Natural killer cell (primary cell): ENCODE results near the gene PLCXD1. TPM values are rescaled to one million over a fixed set of nuclear protein-coding genes. Genes with fewer than 3 reads are reported as not detected.

ENCODE experiments used
- ATAC-seq, 3 donors: fragments of 150-1000 bp in 2 of 3; fragments of 200-7000 bp in 1 of 3; cut with Tn5 transposase; 1 replicate in 1 of 3; 2 replicates in 2 of 3; pipeline ENCODE4 v1.10.0; 2021; ENCODE audit warnings: mild to moderate bottlenecking in 2 of 3, moderate library complexity in 2 of 3
- DNase-seq, 2 donors: peaks; one replicate each; pipeline versions ENCODE4 v3.0.0 to v3.0.0-alpha.2; 2013 to 2021; ENCODE audit warnings: mixed read lengths in 1 of 2
- H3K27ac ChIP-seq: one replicate; pipeline ENCODE4 v1.5.1; 2013; ENCODE audit warnings: mild to moderate bottlenecking, low read length
- H3K27me3 ChIP-seq: one replicate; pipeline ENCODE4 v1.6.1; 2013; ENCODE audit warnings: low read length; ENCODE audit not compliant: control insufficient read depth, insufficient read depth
- H3K36me3 ChIP-seq: one replicate; pipeline ENCODE4 v1.6.1; 2013; ENCODE audit warnings: low read length; ENCODE audit not compliant: control insufficient read depth, insufficient read depth
- H3K4me1 ChIP-seq: one replicate; pipeline ENCODE4 v1.6.1; 2013; ENCODE audit warnings: low read length; ENCODE audit not compliant: control insufficient read depth, insufficient read depth
- H3K4me3 ChIP-seq: one replicate; pipeline ENCODE4 v1.5.1; 2013; ENCODE audit warnings: low read length
- H3K9me3 ChIP-seq: one replicate; pipeline ENCODE4 v1.6.1; 2013; ENCODE audit warnings: low read length; ENCODE audit not compliant: control insufficient read depth, insufficient read depth
- H3K27ac Mint-ChIP-seq, 2 donors: one replicate each; pipeline ENCODE4 v1.8.0; 2022; ENCODE audit warnings: mild to moderate bottlenecking in 2 of 2, mixed read lengths in 2 of 2, moderate library complexity in 1 of 2
- H3K27me3 Mint-ChIP-seq, 2 donors: one replicate each; pipeline ENCODE4 v1.8.0; 2022; ENCODE audit warnings: low read depth in 2 of 2, mixed read lengths in 2 of 2
- H3K36me3 Mint-ChIP-seq: one replicate; pipeline ENCODE4 v1.8.0; 2022; ENCODE audit warnings: mixed read lengths
- H3K4me1 Mint-ChIP-seq, 2 donors: one replicate each; pipeline ENCODE4 v1.8.0; 2022; ENCODE audit warnings: mixed read lengths in 2 of 2
- H3K4me3 Mint-ChIP-seq: one replicate; pipeline ENCODE4 v1.8.0; 2022; ENCODE audit warnings: mild to moderate bottlenecking, moderate library complexity, mixed read lengths
- H3K9me3 Mint-ChIP-seq, 2 donors: one replicate each; pipeline ENCODE4 v1.8.0; 2022; ENCODE audit warnings: mixed read lengths in 2 of 2
- WGBS: methylation state at CpG from one replicate; pipeline ENCODE4 v1.1.7; 2013; ENCODE audit warnings: missing lambda C conversion rate; ENCODE audit not compliant: insufficient coverage; 5-methylcytosine and 5-hydroxymethylcytosine counted together
- intact Hi-C: fragments of 100-400 bp; cut with micrococcal nuclease; formaldehyde crosslinking; loops from one replicate; pipeline ENCODE4 v1.14.2; 2022
- total RNA-seq, 4 donors: library from RNA; stranded (reverse); fragments of 120-200 nt in 1 of 4; gene quantifications; one replicate each; pipeline versions ENCODE4 v1.2.3 to v1.2.4, GENCODE V29; 2013 to 2022
- TF ChIP-seq, protein P1 (sequence below): fragments of 200-600 bp; IDR thresholded peaks from one replicate; pipeline ENCODE4 v1.8.0; 2022; ENCODE audit warnings: antibody characterized with exemption

PLCXD1 gene
- total RNA-seq, 3 donors from 2014 or later (not counting 1 experiment from before 2014, with no cell fraction given) = 16.3 to 20.9 (median 16.6) TPM

DNA sequence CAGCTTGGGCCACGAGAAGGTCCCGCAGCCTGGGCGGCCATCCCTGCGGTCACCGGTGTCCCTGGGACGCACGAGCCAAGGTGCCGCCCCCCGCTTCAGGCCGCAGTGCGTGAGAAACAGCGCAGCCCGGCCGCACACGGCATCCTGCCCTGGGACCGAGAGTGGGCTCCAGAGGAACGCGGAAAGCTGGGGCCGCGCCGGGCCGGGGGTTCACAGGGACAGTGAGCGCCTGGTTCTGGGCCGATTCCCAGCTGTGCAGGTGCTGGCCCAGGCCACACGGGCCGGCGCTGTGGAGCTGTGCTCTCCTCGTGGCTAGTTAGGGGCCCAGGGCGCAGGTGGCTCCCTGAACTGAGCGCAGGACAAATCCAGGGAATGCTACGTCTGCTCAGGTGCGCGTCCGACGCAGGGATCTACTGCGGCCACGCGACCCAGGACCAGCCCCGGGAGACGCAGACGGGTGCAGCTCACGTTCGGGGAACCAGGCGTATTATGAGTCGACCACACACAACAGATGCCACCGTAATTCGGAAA, 63.3 kb downstream of the PLCXD1 start:
- peaks cover 2 to 3% of the 10 kb centered on the region in 2 donors for H3K9me3 Mint-ChIP-seq
- ATAC-seq (no peak), DNase-seq (peak in 1 of 2 donors; percentile 7)
- no peaks in the 10 kb centered on the region for H3K27me3 Mint-ChIP-seq
- Histone ChIP-seq H3K4me3 (no peak overlapping the region), H3K27me3 (no peaks in the 10 kb centered on the region), H3K9me3 (no peaks in the 10 kb centered on the region), H3K36me3 (no peaks in the 10 kb centered on the region), H3K27ac (no peak overlapping the region), H3K4me1 (no peaks in the 10 kb centered on the region)
- H3K4me1 Mint-ChIP-seq = peaks cover 0 to 5% of the 10 kb centered on the region in 2 donors
- intact Hi-C loops = loop anchor here (10.0 kb wide), 1 partner anchor 60 kb away; no protein-coding TSS in a partner anchor
- no peak overlapping the region for H3K27ac Mint-ChIP-seq
- no peaks in the 10 kb centered on the region for H3K36me3 Mint-ChIP-seq
- WGBS = 97% methylated on average over 47 of the region's 47 CpGs
- TF ChIP-seq, protein P1, sequence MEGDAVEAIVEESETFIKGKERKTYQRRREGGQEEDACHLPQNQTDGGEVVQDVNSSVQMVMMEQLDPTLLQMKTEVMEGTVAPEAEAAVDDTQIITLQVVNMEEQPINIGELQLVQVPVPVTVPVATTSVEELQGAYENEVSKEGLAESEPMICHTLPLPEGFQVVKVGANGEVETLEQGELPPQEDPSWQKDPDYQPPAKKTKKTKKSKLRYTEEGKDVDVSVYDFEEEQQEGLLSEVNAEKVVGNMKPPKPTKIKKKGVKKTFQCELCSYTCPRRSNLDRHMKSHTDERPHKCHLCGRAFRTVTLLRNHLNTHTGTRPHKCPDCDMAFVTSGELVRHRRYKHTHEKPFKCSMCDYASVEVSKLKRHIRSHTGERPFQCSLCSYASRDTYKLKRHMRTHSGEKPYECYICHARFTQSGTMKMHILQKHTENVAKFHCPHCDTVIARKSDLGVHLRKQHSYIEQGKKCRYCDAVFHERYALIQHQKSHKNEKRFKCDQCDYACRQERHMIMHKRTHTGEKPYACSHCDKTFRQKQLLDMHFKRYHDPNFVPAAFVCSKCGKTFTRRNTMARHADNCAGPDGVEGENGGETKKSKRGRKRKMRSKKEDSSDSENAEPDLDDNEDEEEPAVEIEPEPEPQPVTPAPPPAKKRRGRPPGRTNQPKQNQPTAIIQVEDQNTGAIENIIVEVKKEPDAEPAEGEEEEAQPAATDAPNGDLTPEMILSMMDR = no peak
- H3K4me3 Mint-ChIP-seq = no peak overlapping the region

DNA sequence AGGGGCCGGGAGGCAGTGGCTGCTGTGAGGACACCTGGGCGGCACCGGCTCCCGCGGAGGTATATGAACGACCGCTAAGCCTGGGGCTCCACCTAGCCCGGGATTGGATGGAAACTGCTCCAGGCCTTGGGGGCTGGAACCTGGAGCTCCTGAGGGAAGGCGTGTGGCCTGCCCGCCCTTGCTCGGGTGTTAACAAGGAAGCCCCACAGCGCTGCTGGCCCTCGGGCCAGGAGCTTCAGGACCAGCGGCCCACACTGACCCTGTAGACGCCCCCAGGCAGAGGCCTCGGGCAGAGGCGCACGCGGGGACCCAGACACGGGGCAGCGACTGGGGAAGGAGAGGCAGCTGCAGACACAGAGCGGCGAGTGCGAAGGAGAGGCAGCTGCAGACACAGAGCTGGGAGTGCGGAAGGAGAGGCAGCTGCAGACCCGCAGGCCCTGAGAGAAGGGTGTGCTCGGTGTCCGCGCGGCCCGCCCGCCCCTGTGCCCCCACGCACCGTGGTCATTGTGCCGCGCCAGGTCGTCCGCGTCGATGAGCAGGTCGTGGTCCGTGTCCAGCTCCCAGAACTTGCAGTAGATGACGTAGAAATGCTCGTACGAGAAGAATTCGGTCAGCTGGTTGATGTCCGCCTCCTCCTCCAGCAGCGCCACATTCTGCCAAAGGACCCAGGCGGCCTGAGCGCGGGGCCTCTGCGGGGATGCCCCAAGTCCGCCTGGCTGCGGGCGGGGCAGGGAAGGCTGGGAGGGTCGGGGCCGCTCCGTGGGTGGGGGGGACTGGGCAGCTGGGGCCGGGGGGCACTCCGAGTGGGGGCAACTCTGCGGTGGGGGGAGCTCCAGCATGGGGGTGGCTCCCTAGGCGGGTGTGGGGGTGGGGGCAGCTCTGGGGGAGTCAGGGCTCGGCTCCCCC, 64.1 kb downstream of the PLCXD1 start:
- 97% methylated on average over 59 of the region's 63 CpGs for WGBS
- H3K27ac Mint-ChIP-seq = no peak overlapping the region
- no peaks in the 10 kb centered on the region for H3K9me3 ChIP-seq
- no peak overlapping the region for H3K4me3 ChIP-seq
- peaks cover 2 to 3% of the 10 kb centered on the region in 2 donors for H3K9me3 Mint-ChIP-seq
- ATAC-seq (no peak), DNase-seq (peak in 1 of 2 donors; percentile 7)
- no peaks in the 10 kb centered on the region for H3K36me3 ChIP-seq
- H3K36me3 Mint-ChIP-seq = no peaks in the 10 kb centered on the region
- intact Hi-C loops = loop anchor here (10.0 kb wide), 1 partner anchor 60 kb away; no protein-coding TSS in a partner anchor
- H3K27me3 Mint-ChIP-seq = no peaks in the 10 kb centered on the region
- no peaks in the 10 kb centered on the region for H3K27me3 ChIP-seq
- H3K4me1 Mint-ChIP-seq = peaks cover 0 to 7% of the 10 kb centered on the region in 2 donors
- no peaks in the 10 kb centered on the region for H3K4me1 ChIP-seq
- TF ChIP-seq, protein P1 = no peak
- H3K27ac ChIP-seq = no peak overlapping the region
- no peak overlapping the region for H3K4me3 Mint-ChIP-seq

DNA sequence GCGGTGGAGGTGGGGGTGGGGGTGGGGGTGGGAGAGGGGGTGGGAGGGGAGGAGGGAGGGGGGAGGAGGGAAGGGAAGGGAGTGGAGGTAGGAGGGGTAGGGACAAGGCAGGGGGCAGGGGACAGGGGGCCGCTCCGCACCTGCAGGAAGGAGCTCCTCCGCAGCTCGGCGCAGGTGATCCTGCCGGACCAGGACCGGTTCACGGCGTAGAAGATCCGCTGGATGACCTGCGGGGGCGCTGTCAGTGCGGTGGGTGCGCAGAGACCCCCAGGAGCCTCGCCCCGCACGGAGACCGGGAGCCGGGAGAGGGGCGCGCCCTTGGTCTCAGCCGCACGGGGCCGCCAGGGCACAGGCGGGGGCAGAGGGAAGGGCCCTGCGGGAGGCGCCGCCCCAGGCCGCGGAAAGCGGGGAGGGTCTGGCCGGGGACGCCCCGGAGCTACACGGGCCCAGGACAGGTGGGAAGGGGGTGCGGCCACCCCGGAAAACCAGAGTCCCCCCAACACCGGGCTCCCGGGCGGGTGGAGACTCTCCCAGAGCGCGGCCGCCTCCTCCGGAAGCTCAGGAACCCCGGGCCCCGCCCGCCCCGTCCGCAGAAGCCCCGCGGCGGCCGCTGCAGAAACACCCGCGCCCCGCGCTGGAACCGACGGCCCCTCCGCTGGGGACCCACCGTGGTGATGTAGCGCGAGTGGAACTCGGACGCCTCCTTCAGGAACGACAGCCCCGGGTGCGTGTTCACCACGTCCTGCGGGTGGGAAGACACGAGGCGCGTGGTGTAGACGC, 65.0 kb downstream of the PLCXD1 start:
- no peaks in the 10 kb centered on the region for H3K27me3 Mint-ChIP-seq
- H3K9me3 Mint-ChIP-seq = peaks cover 2 to 3% of the 10 kb centered on the region in 2 donors
- WGBS = 95% methylated on average over 74 of the region's 75 CpGs
- H3K36me3 Mint-ChIP-seq = no peaks in the 10 kb centered on the region
- peak in 1 of 2 donors; percentile 12 for DNase-seq
- Histone ChIP-seq H3K27me3 (no peaks in the 10 kb centered on the region), H3K4me1 (no peaks in the 10 kb centered on the region), H3K9me3 (no peaks in the 10 kb centered on the region), H3K36me3 (no peaks in the 10 kb centered on the region), H3K4me3 (no peak overlapping the region), H3K27ac (no peak overlapping the region)
- intact Hi-C loops = loop anchor here (10.0 kb wide), 1 partner anchor 59 kb away; no protein-coding TSS in a partner anchor
- H3K4me3 Mint-ChIP-seq = no peak overlapping the region
- no peak overlapping the region for H3K27ac Mint-ChIP-seq
- ATAC-seq = no peak
- TF ChIP-seq, protein P1 = no peak
- peaks cover 0 to 10% of the 10 kb centered on the region in 2 donors for H3K4me1 Mint-ChIP-seq
